Measurements from ENCODE around the gene LAMC1. TPM values are rescaled to one million over a fixed set of nuclear protein-coding genes. Genes with fewer than 3 reads are reported as not detected.
A peak's percentile ranks its signal among the peaks of the same experiment; 100 is the strongest.

LAMC1 gene
- total RNA-seq, 4 donors from 2014 or later = 130 to 315 (median 214) TPM

GRCh38 chr1:182984621-182985020 lies 38.6 kb upstream of the LAMC1 start:
- H3K4me1 ChIP-seq = no peaks in the 10 kb centered on the region
- no peak for TF ChIP-seq CTCF (IDR thresholded peaks at IDR 0.05)
- TF ChIP-seq POLR2A (IDR thresholded peaks at IDR 0.05) = no peak
- intact Hi-C loops (cut with DNase I; ENCODE audit: low total_unique reads) = no loop called here
- DNase-seq = no peak
- no peaks in the 10 kb centered on the region for H3K36me3 ChIP-seq
- no peaks in the 10 kb centered on the region for H3K27me3 ChIP-seq
- no peak overlapping the region for H3K27ac ChIP-seq
- no peak overlapping the region for H3K4me3 ChIP-seq
- no peaks in the 10 kb centered on the region for H3K9me3 ChIP-seq

DNA sequence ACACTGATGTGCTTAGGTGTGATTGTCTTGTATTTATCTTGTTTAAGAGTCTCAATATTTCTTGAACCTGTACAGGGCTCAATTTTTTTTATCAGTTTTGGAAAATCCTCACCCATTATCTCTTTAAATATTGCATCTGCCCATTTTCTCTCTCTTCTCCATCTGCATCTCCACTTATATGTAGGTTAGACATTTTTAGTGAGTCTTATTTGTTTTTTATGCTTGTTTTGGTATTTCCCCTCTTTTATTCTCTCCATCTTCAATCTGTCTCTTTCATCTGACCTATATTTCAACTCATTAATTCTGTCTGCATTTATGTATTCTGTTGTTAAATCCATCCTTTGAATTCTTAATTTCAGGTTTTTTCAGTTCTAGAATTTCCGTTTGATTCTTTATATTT lies 37.3 kb upstream of the LAMC1 start:
- no peaks in the 10 kb centered on the region for H3K36me3 ChIP-seq
- no peak for TF ChIP-seq POLR2A (IDR thresholded peaks at IDR 0.05)
- no peak for TF ChIP-seq CTCF (IDR thresholded peaks at IDR 0.05)
- intact Hi-C loops (cut with DNase I; ENCODE audit: low total_unique reads) = no loop called here
- H3K27ac ChIP-seq = no peak overlapping the region
- no peak overlapping the region for H3K4me3 ChIP-seq
- no peaks in the 10 kb centered on the region for H3K4me1 ChIP-seq
- no peak for DNase-seq
- no peaks in the 10 kb centered on the region for H3K27me3 ChIP-seq
- H3K9me3 ChIP-seq = no peaks in the 10 kb centered on the region

GRCh38 chr1:182990413-182991144 lies 32.6 kb upstream of the LAMC1 start:
- TF ChIP-seq POLR2A (IDR thresholded peaks at IDR 0.05) = no peak
- TF ChIP-seq CTCF (IDR thresholded peaks at IDR 0.05) = no peak
- no peaks in the 10 kb centered on the region for H3K9me3 ChIP-seq
- H3K27ac ChIP-seq = no peak overlapping the region
- intact Hi-C loops (cut with DNase I; ENCODE audit: low total_unique reads) = no loop called here
- no peaks in the 10 kb centered on the region for H3K4me1 ChIP-seq
- peak in 1 of 2 donors; percentile 18 for DNase-seq
- H3K4me3 ChIP-seq = no peak overlapping the region
- H3K27me3 ChIP-seq = no peaks in the 10 kb centered on the region
- no peaks in the 10 kb centered on the region for H3K36me3 ChIP-seq

GRCh38 chr1:182993746-182994145 lies 29.5 kb upstream of the LAMC1 start:
- Histone ChIP-seq H3K27ac (no peak overlapping the region), H3K4me3 (no peak overlapping the region), H3K9me3 (no peaks in the 10 kb centered on the region), H3K36me3 (no peaks in the 10 kb centered on the region), H3K4me1 (no peaks in the 10 kb centered on the region), H3K27me3 (no peaks in the 10 kb centered on the region)
- intact Hi-C loops (cut with DNase I; ENCODE audit: low total_unique reads) = no loop called here
- no peak for DNase-seq
- TF ChIP-seq CTCF (IDR thresholded peaks at IDR 0.05) (no peak), POLR2A (IDR thresholded peaks at IDR 0.05) (no peak)

- Histone ChIP-seq H3K4me3 (no peak overlapping the region), H3K27me3 (no peaks in the 10 kb centered on the region), H3K36me3 (no peaks in the 10 kb centered on the region), H3K27ac (no peak overlapping the region), H3K9me3 (no peaks in the 10 kb centered on the region), H3K4me1 (no peaks in the 10 kb centered on the region)
- intact Hi-C loops (cut with DNase I; ENCODE audit: low total_unique reads) = no loop called here
- TF ChIP-seq CTCF (IDR thresholded peaks at IDR 0.05) = no peak
- no peak for TF ChIP-seq POLR2A (IDR thresholded peaks at IDR 0.05)
- no peak for DNase-seq
Observed at GRCh38 chr1:182995894-182996293, 27.3 kb upstream of the LAMC1 start.

Measured in uterus (tissue), 4 donors.